ENCODE results near the gene LRRD1. TPM values are rescaled to one million over a fixed set of nuclear protein-coding genes. Genes with fewer than 3 reads are reported as not detected.
"Not testable (repeated sequence)": the region's sequence is repeated elsewhere in the genome, so short reads cannot be mapped to it uniquely, and the experiment has no call there.

LRRD1 gene
- total RNA-seq: 0.09 TPM in 1 of 2 replicates, not detected in the other

- intact Hi-C loops (cut with micrococcal nuclease): loop anchor here (2.0 kb wide), 3 partner anchors 44 to 268 kb away; partner anchors contain the start of genes ANKIB1, CYP51A1, GATAD1 and KRIT1
- Mint-ChIP-seq H3K9me3 (no peaks in the 10 kb centered on the region), H3K36me3 (ENCODE audit: low read depth) (no peaks in the 10 kb centered on the region), H3K27me3 (ENCODE audit: low read depth) (peaks cover 27% of the 10 kb centered on the region), H3K27ac (no peak within 1 kb of the TSS), H3K4me1 (ENCODE audit: low read depth) (peaks cover 9% of the 10 kb centered on the region), H3K4me3 (ENCODE audit: low read depth) (peak within 1 kb of the TSS; percentile 69)
- DNase-seq (ENCODE audit: low spot score): peak; percentile 85
These were observed at the start of gene LRRD1 for GRCh38 chr7:92178928-92179924. Gene LRRD1 (minus strand): TSS chr7:92179142. CDS start chr7:92165202, 13,940 bp downstream.

GRCh38 chr7:92228742-92229141, 49.8 kb upstream of the LRRD1 start:
- intact Hi-C loops (cut with micrococcal nuclease): no loop called here
- peaks cover 6% of the 10 kb centered on the region for H3K4me1 Mint-ChIP-seq (ENCODE audit: low read depth)
- H3K4me3 Mint-ChIP-seq (ENCODE audit: low read depth): no peak overlapping the region
- no peak overlapping the region for H3K27ac Mint-ChIP-seq
- peaks cover 69% of the 10 kb centered on the region for H3K36me3 Mint-ChIP-seq (ENCODE audit: low read depth)
- H3K27me3 Mint-ChIP-seq (ENCODE audit: low read depth): no peaks in the 10 kb centered on the region
- peaks cover 3% of the 10 kb centered on the region for H3K9me3 Mint-ChIP-seq
- no peak for DNase-seq (ENCODE audit: low spot score)

GRCh38 chr7:92228100-92228499, 49.2 kb upstream of the LRRD1 start:
- Mint-ChIP-seq H3K4me1 (ENCODE audit: low read depth) (peaks cover 6% of the 10 kb centered on the region), H3K4me3 (ENCODE audit: low read depth) (no peak overlapping the region), H3K36me3 (ENCODE audit: low read depth) (peaks cover 67% of the 10 kb centered on the region), H3K9me3 (peaks cover 3% of the 10 kb centered on the region), H3K27me3 (ENCODE audit: low read depth) (no peaks in the 10 kb centered on the region), H3K27ac (peak overlapping the region; percentile 67)
- intact Hi-C loops (cut with micrococcal nuclease): no loop called here
- DNase-seq (ENCODE audit: low spot score): no peak

GRCh38 chr7:92226981-92227380, 48.0 kb upstream of the LRRD1 start:
- H3K36me3 Mint-ChIP-seq (ENCODE audit: low read depth): peaks cover 60% of the 10 kb centered on the region
- H3K4me1 Mint-ChIP-seq (ENCODE audit: low read depth): peaks cover 6% of the 10 kb centered on the region
- no peak overlapping the region for H3K4me3 Mint-ChIP-seq (ENCODE audit: low read depth)
- no peak overlapping the region for H3K27ac Mint-ChIP-seq
- intact Hi-C loops (cut with micrococcal nuclease): no loop called here
- no peaks in the 10 kb centered on the region for H3K27me3 Mint-ChIP-seq (ENCODE audit: low read depth)
- H3K9me3 Mint-ChIP-seq: peaks cover 3% of the 10 kb centered on the region
- DNase-seq (ENCODE audit: low spot score): no peak

GRCh38 chr7:92221766-92222165, 42.8 kb upstream of the LRRD1 start:
- H3K4me3 Mint-ChIP-seq (ENCODE audit: low read depth): no peak overlapping the region
- no peaks in the 10 kb centered on the region for H3K27me3 Mint-ChIP-seq (ENCODE audit: low read depth)
- intact Hi-C loops (cut with micrococcal nuclease): no loop called here
- peaks cover 62% of the 10 kb centered on the region for H3K36me3 Mint-ChIP-seq (ENCODE audit: low read depth)
- no peak overlapping the region for H3K27ac Mint-ChIP-seq
- no peaks in the 10 kb centered on the region for H3K4me1 Mint-ChIP-seq (ENCODE audit: low read depth)
- DNase-seq (ENCODE audit: low spot score): no peak
- H3K9me3 Mint-ChIP-seq: no peaks in the 10 kb centered on the region

- Mint-ChIP-seq H3K36me3 (ENCODE audit: low read depth) (peaks cover 86% of the 10 kb centered on the region), H3K4me1 (ENCODE audit: low read depth) (peaks cover 16% of the 10 kb centered on the region), H3K27ac (no peak overlapping the region), H3K27me3 (ENCODE audit: low read depth) (no peaks in the 10 kb centered on the region), H3K9me3 (peaks cover 42% of the 10 kb centered on the region), H3K4me3 (ENCODE audit: low read depth) (no peak overlapping the region)
- intact Hi-C loops (cut with micrococcal nuclease): no loop called here
- no peak for DNase-seq (ENCODE audit: low spot score)
These were observed 27.7 kb upstream of the LRRD1 start for GRCh38 chr7:92206672-92207071.

- Mint-ChIP-seq H3K27me3 (ENCODE audit: low read depth) (no peaks in the 10 kb centered on the region), H3K4me3 (ENCODE audit: low read depth) (no peak overlapping the region), H3K4me1 (ENCODE audit: low read depth) (peaks cover 16% of the 10 kb centered on the region), H3K9me3 (peaks cover 39% of the 10 kb centered on the region), H3K36me3 (ENCODE audit: low read depth) (peaks cover 81% of the 10 kb centered on the region), H3K27ac (no peak overlapping the region)
- intact Hi-C loops (cut with micrococcal nuclease): no loop called here
- DNase-seq (ENCODE audit: low spot score): no peak
These were observed 27.0 kb upstream of the LRRD1 start for GRCh38 chr7:92205987-92206386.

- no peaks in the 10 kb centered on the region for H3K9me3 Mint-ChIP-seq
- intact Hi-C loops (cut with micrococcal nuclease): no loop called here
- no peak overlapping the region for H3K4me3 Mint-ChIP-seq (ENCODE audit: low read depth)
- no peak for DNase-seq (ENCODE audit: low spot score)
- H3K4me1 Mint-ChIP-seq (ENCODE audit: low read depth): no peaks in the 10 kb centered on the region
- H3K36me3 Mint-ChIP-seq (ENCODE audit: low read depth): peaks cover 65% of the 10 kb centered on the region
- H3K27me3 Mint-ChIP-seq (ENCODE audit: low read depth): no peaks in the 10 kb centered on the region
- H3K27ac Mint-ChIP-seq: no peak overlapping the region
These were observed 21.8 kb upstream of the LRRD1 start for GRCh38 chr7:92200791-92201190.

GRCh38 chr7:92192326-92192725, 13.4 kb upstream of the LRRD1 start:
- Mint-ChIP-seq H3K4me3 (ENCODE audit: low read depth) (no peak overlapping the region), H3K36me3 (ENCODE audit: low read depth) (peaks cover 53% of the 10 kb centered on the region), H3K9me3 (peaks cover 48% of the 10 kb centered on the region), H3K4me1 (ENCODE audit: low read depth) (no peaks in the 10 kb centered on the region), H3K27me3 (ENCODE audit: low read depth) (no peaks in the 10 kb centered on the region), H3K27ac (no peak overlapping the region)
- no peak for DNase-seq (ENCODE audit: low spot score)
- intact Hi-C loops (cut with micrococcal nuclease): no loop called here

- H3K27me3 Mint-ChIP-seq (ENCODE audit: low read depth); H3K4me1 Mint-ChIP-seq (ENCODE audit: low read depth); DNase-seq (ENCODE audit: low spot score); intact Hi-C loops (cut with micrococcal nuclease); H3K27ac Mint-ChIP-seq; H3K4me3 Mint-ChIP-seq (ENCODE audit: low read depth): not testable (repeated sequence)
- H3K9me3 Mint-ChIP-seq: peaks cover 42% of the 10 kb centered on the region
- peaks cover 30% of the 10 kb centered on the region for H3K36me3 Mint-ChIP-seq (ENCODE audit: low read depth)
These were observed 10.3 kb upstream of the LRRD1 start for GRCh38 chr7:92189246-92189645.

- H3K36me3 Mint-ChIP-seq (ENCODE audit: low read depth); intact Hi-C loops (cut with micrococcal nuclease); H3K4me1 Mint-ChIP-seq (ENCODE audit: low read depth); H3K27ac Mint-ChIP-seq; H3K4me3 Mint-ChIP-seq (ENCODE audit: low read depth); DNase-seq (ENCODE audit: low spot score): not testable (repeated sequence)
- peaks cover 21% of the 10 kb centered on the region for H3K27me3 Mint-ChIP-seq (ENCODE audit: low read depth)
- peaks cover 10% of the 10 kb centered on the region for H3K9me3 Mint-ChIP-seq
These were observed 5.4 kb upstream of the LRRD1 start for GRCh38 chr7:92184294-92184693.

GRCh38 chr7:92177362-92177761, 1.6 kb downstream of the LRRD1 start:
- no peaks in the 10 kb centered on the region for H3K36me3 Mint-ChIP-seq (ENCODE audit: low read depth)
- H3K4me1 Mint-ChIP-seq (ENCODE audit: low read depth): peaks cover 9% of the 10 kb centered on the region
- intact Hi-C loops (cut with micrococcal nuclease): no loop called here
- no peak for DNase-seq (ENCODE audit: low spot score)
- peaks cover 35% of the 10 kb centered on the region for H3K27me3 Mint-ChIP-seq (ENCODE audit: low read depth)
- H3K27ac Mint-ChIP-seq: no peak overlapping the region
- no peak overlapping the region for H3K4me3 Mint-ChIP-seq (ENCODE audit: low read depth)
- no peaks in the 10 kb centered on the region for H3K9me3 Mint-ChIP-seq

GRCh38 chr7:92169529-92169928, 9.4 kb downstream of the LRRD1 start:
- H3K4me1 Mint-ChIP-seq (ENCODE audit: low read depth); H3K27ac Mint-ChIP-seq; intact Hi-C loops (cut with micrococcal nuclease); H3K4me3 Mint-ChIP-seq (ENCODE audit: low read depth); H3K9me3 Mint-ChIP-seq; H3K36me3 Mint-ChIP-seq (ENCODE audit: low read depth); DNase-seq (ENCODE audit: low spot score): not testable (repeated sequence)
- peaks cover 30% of the 10 kb centered on the region for H3K27me3 Mint-ChIP-seq (ENCODE audit: low read depth)

Data from activated T-helper 2 cell treated with anti-CD3 and anti-CD28 coated beads, Interferon-gamma antibody, Interleukin-2, Interleukin-4, amounts not matched to agents 10 μg/mL and 5 μg/mL and 100 μg/mL, durations not matched to agents 14 hours and 24 hours and 36 hours (primary cell).